HCT116 (cell line): ENCODE results near the gene REEP6. TPM values are rescaled to one million over a fixed set of nuclear protein-coding genes. Genes with fewer than 3 reads are reported as not detected.

Experiments used
- ATAC-seq: fragments of 200-7000 bp; cut with Tn5 transposase; 2 replicates; pipeline ENCODE4 v1.9.1; 2020; ENCODE audit warnings: mild to moderate bottlenecking, moderate library complexity
- BruUV-seq: library from RNA; stranded (reverse); fragments of 400-500 nt; replicated peaks from 2 replicates; lab custom pipeline; 2021; lab: Mats Ljungman, UMichigan
- CTCF ChIA-PET: fragments of 300-600 bp; sonication (Branson Sonifier 250); formaldehyde crosslinking; loops from one replicate; lab custom pipeline; 2021; ENCODE audit warnings: antibody characterized with exemption; lab: Charles Lee
- POLR2A ChIA-PET: fragments of 300-600, 350-600 bp; sonication (Branson Sonifier 250); formaldehyde crosslinking; loops from one replicate; lab custom pipeline; 2021; ENCODE audit warnings: antibody characterized with exemption; lab: Charles Lee
- RAD21 ChIA-PET, 2 experiments: fragments of 300-600 bp; sonication (Branson Sonifier 250); formaldehyde crosslinking; loops; one replicate each; lab custom pipeline; 2023; ENCODE audit warnings: low total read pairs in 2 of 2; ENCODE audit not compliant: uncharacterized antibody in 2 of 2, unreplicated experiment in 2 of 2, low non-redundant PET in 1 of 2; lab: Charles Lee
- DNase-seq: peaks from one replicate; pipeline ENCODE4 v3.0.0-alpha.2; 2010; ENCODE audit warnings: low read depth, low spot score
- H2AFZ ChIP-seq: fragments of 200-600 bp; shearing (Covaris generic), sonication (generic); 2 replicates; pipeline ENCODE4 v1.6.1; 2017; ENCODE audit warnings: low read depth, mixed run types, mixed read lengths, antibody characterized with exemption, low read length; ENCODE audit not compliant: poor library complexity, severe bottlenecking
- H3K27ac ChIP-seq: 2 replicates; pipeline ENCODE4 v1.5.1; 2012; ENCODE audit warnings: low read depth, low read length
- H3K27me3 ChIP-seq: fragments of 200-600 bp; sonication (generic); 2 replicates; pipeline ENCODE4 v1.6.1; 2016; ENCODE audit warnings: mixed run types, low read length, mixed read lengths; ENCODE audit not compliant: insufficient read depth
- H3K36me3 ChIP-seq, 2 experiments: fragments of 200-500 bp in 1 of 2; fragments of 200-600 bp in 1 of 2; sonication (Bioruptor generic) in 1 of 2; sonication (generic) in 1 of 2; 2 replicates each; pipeline versions ENCODE4 v1.5.1 to v1.6.1; 2014 to 2016; ENCODE audit warnings: low read length in 2 of 2, inconsistent platforms in 1 of 2, mixed read lengths in 1 of 2, mixed run types in 1 of 2; ENCODE audit not compliant: insufficient read depth in 2 of 2, control insufficient read depth in 1 of 2
- H3K4me1 ChIP-seq, 2 experiments: fragments of 200-600 bp in 1 of 2; sonication (generic) in 1 of 2; 2 replicates each; pipeline versions ENCODE4 v1.5.1 to v1.6.1; 2012 to 2017; ENCODE audit warnings: low read length in 2 of 2, inconsistent platforms in 1 of 2, mild to moderate bottlenecking in 1 of 2, mixed read lengths in 1 of 2, mixed run types in 1 of 2, moderate library complexity in 1 of 2; ENCODE audit not compliant: insufficient read depth in 2 of 2, control insufficient read depth in 1 of 2
- H3K4me2 ChIP-seq: fragments of 200-600 bp; sonication (generic); 2 replicates; pipeline ENCODE4 v1.6.1; 2017; ENCODE audit warnings: mixed run types, low read length, mixed read lengths
- H3K4me3 ChIP-seq, 2 experiments: fragments of 200-600 bp in 1 of 2; sonication (generic) in 1 of 2; replicated peaks in 1 of 2; 2 replicates each; pipeline ENCODE4 v1.5.1; 2011 to 2016; ENCODE audit warnings: low read length in 2 of 2, control low read depth in 1 of 2, low read depth in 1 of 2, mild to moderate bottlenecking in 1 of 2, mixed read lengths in 1 of 2, mixed run types in 1 of 2
- H3K79me2 ChIP-seq: fragments of 200-600 bp; sonication (generic); 2 replicates; pipeline ENCODE4 v1.6.1; 2017; ENCODE audit warnings: mild to moderate bottlenecking, mixed run types, low read length, moderate library complexity, mixed read lengths; ENCODE audit not compliant: insufficient read depth
- H3K9ac ChIP-seq: fragments of 200-600 bp; sonication (generic); 2 replicates; pipeline ENCODE4 v1.6.1; 2016; ENCODE audit warnings: low read length, mixed read lengths
- H3K9me2 ChIP-seq: fragments of 200-600 bp; sonication (generic), shearing (Covaris generic); 2 replicates; pipeline ENCODE4 v1.6.1; 2017; ENCODE audit warnings: mixed run types, mild to moderate bottlenecking, moderate library complexity; ENCODE audit not compliant: insufficient read depth
- H3K9me3 ChIP-seq, 2 experiments: fragments of 200-500 bp in 1 of 2; fragments of 200-600 bp in 1 of 2; sonication (Bioruptor generic) in 1 of 2; sonication (generic) in 1 of 2; 2 replicates each; pipeline ENCODE4 v1.6.1; 2014 to 2017; ENCODE audit warnings: low read length in 2 of 2, mixed read lengths in 2 of 2, inconsistent platforms in 1 of 2, low read depth in 1 of 2, mild to moderate bottlenecking in 1 of 2, mixed run types in 1 of 2, moderate library complexity in 1 of 2; ENCODE audit not compliant: control insufficient read depth in 1 of 2, insufficient read depth in 1 of 2
- H4K20me1 ChIP-seq: fragments of 200-600 bp; sonication (generic), shearing (Covaris generic); 2 replicates; pipeline ENCODE4 v1.6.1; 2017; ENCODE audit warnings: mixed run types, mild to moderate bottlenecking, moderate library complexity; ENCODE audit not compliant: insufficient read depth
- CTCF ChIP-seq, 3 experiments: fragments of 200-600 bp in 1 of 3; sonication (generic) in 1 of 3; IDR thresholded peaks in 2 of 3; conservative IDR thresholded peaks in 1 of 3; 2 replicates each; pipeline ENCODE4 v1.5.1; 2012 to 2017; ENCODE audit warnings: low read depth in 2 of 3, low read length in 2 of 3, antibody characterized with exemption in 1 of 3, borderline replicate concordance in 1 of 3, control low read depth in 1 of 3, mild to moderate bottlenecking in 1 of 3, mixed read lengths in 1 of 3, mixed run types in 1 of 3, moderate library complexity in 1 of 3; ENCODE audit not compliant: insufficient read depth in 1 of 3
- ELF1 ChIP-seq: IDR thresholded peaks from 2 replicates; pipeline ENCODE4 v1.6.1; 2012; ENCODE audit warnings: low read depth, borderline replicate concordance
- EZH2 ChIP-seq: fragments of 200-600 bp; sonication (generic); IDR thresholded peaks from 2 replicates; pipeline ENCODE4 v1.6.1; 2017; ENCODE audit warnings: antibody characterized with exemption, mixed run types
- JUND ChIP-seq: IDR thresholded peaks from 2 replicates; pipeline ENCODE4 v1.6.1; 2012
- MAX ChIP-seq: IDR thresholded peaks from 2 replicates; pipeline ENCODE4 v1.6.1; 2012
- SP1 ChIP-seq: IDR thresholded peaks from 2 replicates; pipeline ENCODE4 v1.6.1; 2012; ENCODE audit warnings: low read depth
- SRF ChIP-seq: IDR thresholded peaks from 2 replicates; pipeline ENCODE4 v1.6.1; 2012; ENCODE audit warnings: low read depth
- ZBTB33 ChIP-seq: IDR thresholded peaks from 2 replicates; pipeline ENCODE4 v1.6.1; 2011; ENCODE audit warnings: mild to moderate bottlenecking, low read length, moderate library complexity; ENCODE audit not compliant: insufficient replicate concordance; ENCODE audit errors: extremely low read depth
- intact Hi-C: fragments of 100-400 bp; cut with micrococcal nuclease; formaldehyde crosslinking; loops from 2 replicates; pipeline ENCODE4 v1.10.0; 2022
- total RNA-seq: library from RNA; stranded (reverse); gene quantifications from one replicate; pipeline ENCODE4 v1.2.1, GENCODE V29; 2021; ENCODE audit not compliant: unreplicated experiment

The REEP6 gene
- total RNA-seq, 1 experiment from 2014 or later: 53.9 TPM

GRCh38 chr19:1465191-1466016 lies 25.6 kb upstream of the REEP6 start:
- Histone ChIP-seq H4K20me1 (no peaks in the 10 kb centered on the region), H3K9me2 (no peaks in the 10 kb centered on the region), H3K4me1 (peaks cover 4 to 19% of the 10 kb centered on the region in 2 experiments; a peak in 2 of 4 replicates)
- TF ChIP-seq SP1: no peak
- TF ChIP-seq CTCF (IDR thresholded peaks at IDR 0.05 in 2 of 3, conservative IDR thresholded peaks at IDR 0.05 in 1 of 3; ENCODE audit: borderline replicate concordance in 1 of 3, insufficient read depth in 1 of 3, low read depth in 2 of 3, low read length in 2 of 3): peak in 2 of 3 experiments; percentile 22 to 32; a peak in 4 of 6 replicates
- TF ChIP-seq, all 23 proteins: peak for 1
- Histone ChIP-seq H3K4me2 (no peak overlapping the region), H3K27ac (no peak overlapping the region; the same call in 1 of the 2 replicates), H2AFZ (no peak overlapping the region), H3K36me3 (no peaks in the 10 kb centered on the region; a peak in 1 of 4 replicates), H3K79me2 (peaks cover 11% of the 10 kb centered on the region; the same call in 1 of the 2 replicates), H3K9me3 (no peaks in the 10 kb centered on the region), H3K9ac (no peak overlapping the region), H3K4me3 (no peak overlapping the region), H3K27me3 (no peaks in the 10 kb centered on the region)
- ATAC-seq (no peak), DNase-seq (no peak)
- CTCF ChIA-PET: interaction anchor here (2.2 kb wide), 1 partner anchor 10 kb away, joined by 9 read pairs; no protein-coding TSS in a partner anchor
- BruUV-seq: no TSS peak
- intact Hi-C loops: no loop called here
- POLR2A ChIA-PET: interaction anchor here (2.1 kb wide), 1 partner anchor 10 kb away, joined by 6 read pairs; no protein-coding TSS in a partner anchor
- RAD21 ChIA-PET: interaction anchor here in 1 of 2 experiments (0.7 kb wide), 1 partner anchor 197 kb away, joined by 3 read pairs; no protein-coding TSS in a partner anchor

- Histone ChIP-seq H3K4me2 (no peak overlapping the region), H3K79me2 (peaks cover 11% of the 10 kb centered on the region; the same call in 1 of the 2 replicates), H3K9me3 (no peaks in the 10 kb centered on the region), H3K4me1 (peaks cover 7 to 25% of the 10 kb centered on the region in 2 experiments), H3K9ac (no peak overlapping the region), H3K36me3 (no peaks in the 10 kb centered on the region; a peak in 1 of 4 replicates), H3K4me3 (no peak overlapping the region), H3K27me3 (no peaks in the 10 kb centered on the region), H3K9me2 (no peaks in the 10 kb centered on the region), H3K27ac (no peak overlapping the region; the same call in 1 of the 2 replicates), H4K20me1 (no peaks in the 10 kb centered on the region), H2AFZ (no peak overlapping the region)
- DNase-seq (no peak), ATAC-seq (no peak)
- ChIA-PET POLR2A (interaction anchor here (2.1 kb wide), 1 partner anchor 10 kb away, joined by 6 read pairs; no protein-coding TSS in a partner anchor), CTCF (interaction anchor here (2.2 kb wide), 1 partner anchor 10 kb away, joined by 9 read pairs; no protein-coding TSS in a partner anchor), RAD21 (interaction anchor here in 1 of 2 experiments (0.7 kb wide), 1 partner anchor 197 kb away, joined by 3 read pairs; no protein-coding TSS in a partner anchor)
- no TSS peak for BruUV-seq
- intact Hi-C loops: no loop called here
- no peak for TF ChIP-seq MAX
- TF ChIP-seq ELF1: no peak
- TF ChIP-seq EZH2: no peak
- TF ChIP-seq ZBTB33: no peak
- no peak for TF ChIP-seq SRF
- no peak for TF ChIP-seq JUND
These were observed 24.9 kb upstream of the REEP6 start for GRCh38 chr19:1466018-1466460.
